ENCODE data around the gene TIMM17B.

The TIMM17B gene

GRCh38 chrX:48897625-48898306 is at the start of gene TIMM17B, which contains the start of gene PQBP1:
Gene TIMM17B, minus strand, starts transcription at chrX:48897768. Its CDS starts 19 bp downstream, at chrX:48897749.
Gene PQBP1, plus strand, starts transcription at chrX:48897930. Its CDS starts 580 bp downstream, at chrX:48898510.
- peak; percentile 89 for DNase-seq (ENCODE audit: low spot score)

- DNase-seq (ENCODE audit: low spot score), result peak; percentile 80
Measured at GRCh38 chrX:48945517-48946348, 48.2 kb upstream of the TIMM17B start.

- no peak for DNase-seq (ENCODE audit: low spot score)
Measured at GRCh38 chrX:48942895-48943294, 45.3 kb upstream of the TIMM17B start.

- no peak for DNase-seq (ENCODE audit: low spot score)
Measured at GRCh38 chrX:48940404-48940955, 42.9 kb upstream of the TIMM17B start.

- no peak for DNase-seq (ENCODE audit: low spot score)
Measured at GRCh38 chrX:48939524-48940228, 42.1 kb upstream of the TIMM17B start.

- no peak for DNase-seq (ENCODE audit: low spot score)
Measured at GRCh38 chrX:48938721-48939425, 41.3 kb upstream of the TIMM17B start.

- DNase-seq (ENCODE audit: low spot score), result no peak
Measured at GRCh38 chrX:48937054-48937907, 39.7 kb upstream of the TIMM17B start.

GRCh38 chrX:48936429-48937053 is 39.0 kb upstream of the TIMM17B start:
- no peak for DNase-seq (ENCODE audit: low spot score)

GRCh38 chrX:48935301-48935670 is 37.7 kb upstream of the TIMM17B start:
- no peak for DNase-seq (ENCODE audit: low spot score)

- DNase-seq (ENCODE audit: low spot score), result no peak
Measured at GRCh38 chrX:48934581-48935300, 37.2 kb upstream of the TIMM17B start.

- no peak for DNase-seq (ENCODE audit: low spot score)
Measured at GRCh38 chrX:48933757-48934156, 36.2 kb upstream of the TIMM17B start.

- DNase-seq (ENCODE audit: low spot score), result no peak
Measured at GRCh38 chrX:48927736-48928382, 30.3 kb upstream of the TIMM17B start.

- no peak for DNase-seq (ENCODE audit: low spot score)
Measured at GRCh38 chrX:48927123-48927522, 29.6 kb upstream of the TIMM17B start.

- DNase-seq (ENCODE audit: low spot score), result no peak
Measured at GRCh38 chrX:48924270-48924669, 26.7 kb upstream of the TIMM17B start.

GRCh38 chrX:48923771-48924170 is 26.2 kb upstream of the TIMM17B start:
- no peak for DNase-seq (ENCODE audit: low spot score)

- no peak for DNase-seq (ENCODE audit: low spot score)
Measured at GRCh38 chrX:48920718-48921104, 23.1 kb upstream of the TIMM17B start.

- DNase-seq (ENCODE audit: low spot score), result no peak
Measured at GRCh38 chrX:48919947-48920717, 22.6 kb upstream of the TIMM17B start.

GRCh38 chrX:48919360-48919841 is 21.8 kb upstream of the TIMM17B start:
- no peak for DNase-seq (ENCODE audit: low spot score)
